Inferior parietal cortex (tissue), 1 donor: Measurements from ENCODE around the gene ETFA.

Experiments used
- DNase-seq: peaks from one replicate; pipeline ENCODE4 v3.0.0-alpha.2; 2016; ENCODE audit errors: extremely low spot score

ETFA gene

GRCh38 chr15:76175442-76175841 is 135.8 kb downstream of the ETFA start:
- DNase-seq = no peak

- DNase-seq = no peak
Observed at GRCh38 chr15:76174654-76175053, 136.6 kb downstream of the ETFA start.

- no peak for DNase-seq
Observed at GRCh38 chr15:76173317-76173834, 137.9 kb downstream of the ETFA start.

GRCh38 chr15:76172782-76173181 is 138.5 kb downstream of the ETFA start:
- DNase-seq = no peak

GRCh38 chr15:76169911-76170800 is 141.1 kb downstream of the ETFA start:
- DNase-seq = no peak

GRCh38 chr15:76169018-76169417 is 142.3 kb downstream of the ETFA start:
- DNase-seq = no peak

GRCh38 chr15:76168237-76168984 is 142.9 kb downstream of the ETFA start:
- DNase-seq = no peak

- DNase-seq = no peak
Observed at GRCh38 chr15:76165951-76166350, 145.3 kb downstream of the ETFA start.
